Stimulated activated CD4-positive, alpha-beta T cell treated with anti-CD3 and anti-CD28 coated beads, Interleukin-4, amount 100 ng/mL, for 48 hours (primary cell): Measurements from ENCODE around the gene RBM19.

Source experiments
- DNase-seq, 2 donors: peaks; one replicate each; pipeline ENCODE4 v3.0.0-alpha.2; 2020; ENCODE audit warnings: low read depth in 2 of 2

The RBM19 gene

DNA sequence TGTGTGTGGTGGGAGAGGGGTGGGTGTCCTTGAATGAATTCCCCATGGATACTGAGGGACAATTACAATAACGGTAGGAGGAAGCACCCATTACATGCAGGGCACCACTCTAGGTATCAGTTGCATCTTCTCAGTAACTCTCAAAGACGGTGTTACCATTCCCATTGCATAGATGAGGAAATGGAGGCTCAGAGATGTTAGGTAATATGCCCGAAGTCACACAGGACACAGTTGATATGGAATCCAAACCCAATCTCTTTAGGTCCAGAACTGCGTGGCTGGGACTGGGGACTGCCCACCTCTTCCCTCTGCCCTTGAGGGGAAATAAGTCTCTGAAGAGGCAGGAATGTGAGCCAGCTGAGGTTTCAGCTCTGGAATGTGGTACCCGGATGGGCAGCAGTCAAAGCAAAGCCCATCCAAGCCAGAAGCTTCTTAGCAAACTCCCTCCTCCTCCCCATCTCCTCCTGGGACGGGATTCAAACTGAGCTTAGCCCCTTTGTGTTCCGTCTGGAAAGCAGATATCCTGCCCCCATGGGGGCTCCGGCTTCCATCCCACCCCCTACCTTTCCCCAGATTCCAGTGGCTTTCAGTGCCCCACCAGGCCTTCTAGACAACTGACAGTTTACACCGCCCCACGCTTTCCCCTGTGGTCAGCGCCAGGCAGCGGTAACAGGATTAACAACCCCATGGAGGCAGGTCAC is 187.5 kb downstream of the RBM19 start:
- DNase-seq, result no peak

DNA sequence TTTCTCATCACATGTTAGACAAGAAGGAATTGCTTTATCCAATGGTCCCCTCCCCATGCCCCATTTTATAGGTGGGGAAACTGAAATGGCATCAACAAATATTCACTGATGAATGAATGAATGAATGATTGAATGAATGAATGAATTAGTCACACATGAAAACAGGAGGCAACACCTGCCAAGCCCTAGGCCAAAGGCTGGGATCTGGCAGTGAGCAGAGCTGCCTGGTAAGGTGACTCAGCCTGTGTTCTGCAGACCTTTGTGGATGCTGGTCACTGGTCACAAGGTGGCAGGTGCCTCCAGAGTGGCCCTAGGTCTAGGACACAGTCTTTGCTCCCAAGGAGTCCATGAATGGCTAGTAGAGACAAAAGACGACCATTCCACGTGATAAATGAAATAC is 188.4 kb downstream of the RBM19 start:
- DNase-seq, result no peak

DNA sequence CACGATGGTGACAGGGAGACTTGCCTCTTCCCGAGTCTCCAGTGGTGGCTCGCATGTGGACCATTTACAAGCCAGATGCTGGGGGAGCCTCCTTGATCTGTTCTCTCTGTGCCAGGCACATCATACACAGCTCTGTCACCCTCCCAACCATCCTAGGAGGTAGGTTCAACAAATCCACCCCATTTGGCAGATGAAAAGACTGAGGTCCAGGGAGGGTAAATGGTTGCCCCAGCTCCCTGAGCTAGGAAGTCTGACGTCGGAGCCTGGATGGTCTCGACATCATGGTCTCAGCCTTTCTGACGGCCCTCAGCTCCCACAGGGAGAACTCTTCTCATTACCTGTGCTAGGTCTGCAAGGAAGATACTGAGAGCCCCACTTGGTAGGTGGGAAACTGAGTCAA is 189.6 kb downstream of the RBM19 start:
- DNase-seq, result no peak

DNA sequence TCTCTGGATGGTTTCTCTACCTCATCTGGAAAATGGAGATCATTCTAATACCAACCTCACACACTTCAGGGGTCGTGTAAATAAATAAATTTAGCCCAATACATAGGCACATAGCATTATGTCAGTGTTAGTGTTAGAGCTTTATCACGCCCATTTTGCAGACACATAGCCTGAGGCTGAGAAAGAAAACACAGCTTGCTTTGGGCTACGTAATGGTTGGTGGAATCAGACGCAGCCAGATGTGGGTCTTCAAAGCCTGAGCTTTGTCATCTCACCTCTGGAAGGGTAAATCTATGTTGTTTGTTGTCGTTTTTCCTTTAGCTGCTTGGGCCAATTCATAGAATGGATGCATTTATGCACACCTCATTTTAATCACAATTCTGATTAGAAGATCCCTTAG is 191.6 kb downstream of the RBM19 start:
- DNase-seq, result no peak

DNA sequence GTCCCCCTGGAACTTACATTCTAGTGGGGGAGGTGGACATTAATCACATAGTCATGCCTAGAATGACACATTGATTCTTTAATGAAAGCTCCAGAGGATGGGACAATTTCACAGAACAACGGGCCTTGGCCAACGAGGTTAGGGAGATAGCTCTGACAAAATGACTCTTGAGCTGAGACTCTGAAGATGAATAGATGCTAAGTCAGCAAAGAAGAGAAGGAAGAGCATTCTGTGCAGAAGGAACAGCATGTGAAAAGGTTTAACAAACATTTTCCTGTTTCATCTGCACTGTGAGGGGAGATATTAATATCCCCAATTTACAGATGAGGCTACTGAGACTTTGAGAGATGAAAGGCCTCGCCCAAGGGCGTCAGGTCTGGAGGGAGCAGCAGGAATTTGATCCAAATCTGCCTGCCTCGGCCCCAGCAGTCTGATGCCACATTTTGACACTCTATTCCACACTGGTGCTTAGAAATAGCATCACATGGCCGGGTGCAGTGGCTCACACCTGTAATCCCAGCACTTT is 193.6 kb downstream of the RBM19 start:
- no peak for DNase-seq

DNA sequence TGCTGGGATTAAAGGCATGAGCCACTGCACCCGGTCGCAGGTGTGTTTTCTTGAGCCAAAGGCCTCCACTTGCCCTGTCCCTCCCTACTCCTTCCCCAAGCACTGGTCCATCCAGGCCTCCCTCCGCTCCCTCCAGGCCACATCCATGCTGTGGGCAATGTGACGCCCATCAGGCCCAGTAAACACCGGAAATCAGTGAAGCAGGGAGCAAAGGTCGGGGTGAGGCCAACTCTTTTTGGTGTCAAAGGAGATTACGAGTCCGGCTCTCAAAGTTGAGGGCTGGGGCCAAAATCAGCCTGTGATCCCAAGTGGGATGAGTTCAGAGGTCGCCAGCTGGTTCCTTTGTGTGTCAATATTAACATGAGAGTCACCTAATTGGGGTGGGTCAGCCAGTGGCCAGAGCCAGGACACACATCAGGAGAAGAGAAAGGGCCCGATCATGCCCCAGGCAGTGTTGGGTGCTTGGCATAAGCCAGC is 195.7 kb downstream of the RBM19 start:
- DNase-seq, result no peak

DNA sequence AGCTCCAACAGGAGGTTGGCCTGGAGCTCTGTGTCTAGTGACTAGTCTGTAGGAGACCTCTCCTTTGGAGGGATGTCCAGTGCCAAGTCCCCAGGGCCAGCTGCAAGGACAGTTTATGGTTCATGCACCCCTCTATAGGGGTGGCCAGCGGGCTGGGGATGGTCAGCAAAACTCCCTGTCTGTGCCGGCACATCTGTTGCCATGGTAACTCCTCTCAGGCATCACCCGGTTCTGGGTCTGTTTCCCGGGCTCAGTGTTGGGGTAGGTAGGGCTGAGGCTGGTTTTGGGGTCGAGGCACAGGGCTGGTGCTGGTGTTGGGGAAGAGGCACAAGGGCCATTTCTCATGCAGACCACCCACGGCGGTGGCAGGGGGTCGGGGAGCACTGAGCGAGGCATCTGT is 196.8 kb downstream of the RBM19 start:
- no peak for DNase-seq

DNA sequence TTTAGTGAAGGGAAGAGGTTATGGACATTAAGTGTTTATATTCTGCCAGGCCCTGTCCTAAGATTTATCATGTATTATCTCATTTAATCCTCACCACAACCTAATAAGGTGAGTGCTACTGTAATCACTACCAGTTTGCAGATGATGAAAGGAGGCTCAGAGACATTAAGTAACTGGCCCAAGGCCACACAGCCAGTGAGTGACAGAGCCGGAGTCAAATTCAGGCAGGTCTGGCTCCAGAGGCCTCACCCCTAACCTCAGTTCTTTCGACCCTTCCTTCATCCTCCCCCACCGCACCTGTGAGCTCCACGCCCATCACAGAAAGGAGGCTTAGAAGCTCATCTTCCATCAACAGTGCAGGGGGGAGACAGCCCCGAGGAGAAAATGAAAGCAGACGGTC is 197.3 kb downstream of the RBM19 start:
- no peak for DNase-seq

DNA sequence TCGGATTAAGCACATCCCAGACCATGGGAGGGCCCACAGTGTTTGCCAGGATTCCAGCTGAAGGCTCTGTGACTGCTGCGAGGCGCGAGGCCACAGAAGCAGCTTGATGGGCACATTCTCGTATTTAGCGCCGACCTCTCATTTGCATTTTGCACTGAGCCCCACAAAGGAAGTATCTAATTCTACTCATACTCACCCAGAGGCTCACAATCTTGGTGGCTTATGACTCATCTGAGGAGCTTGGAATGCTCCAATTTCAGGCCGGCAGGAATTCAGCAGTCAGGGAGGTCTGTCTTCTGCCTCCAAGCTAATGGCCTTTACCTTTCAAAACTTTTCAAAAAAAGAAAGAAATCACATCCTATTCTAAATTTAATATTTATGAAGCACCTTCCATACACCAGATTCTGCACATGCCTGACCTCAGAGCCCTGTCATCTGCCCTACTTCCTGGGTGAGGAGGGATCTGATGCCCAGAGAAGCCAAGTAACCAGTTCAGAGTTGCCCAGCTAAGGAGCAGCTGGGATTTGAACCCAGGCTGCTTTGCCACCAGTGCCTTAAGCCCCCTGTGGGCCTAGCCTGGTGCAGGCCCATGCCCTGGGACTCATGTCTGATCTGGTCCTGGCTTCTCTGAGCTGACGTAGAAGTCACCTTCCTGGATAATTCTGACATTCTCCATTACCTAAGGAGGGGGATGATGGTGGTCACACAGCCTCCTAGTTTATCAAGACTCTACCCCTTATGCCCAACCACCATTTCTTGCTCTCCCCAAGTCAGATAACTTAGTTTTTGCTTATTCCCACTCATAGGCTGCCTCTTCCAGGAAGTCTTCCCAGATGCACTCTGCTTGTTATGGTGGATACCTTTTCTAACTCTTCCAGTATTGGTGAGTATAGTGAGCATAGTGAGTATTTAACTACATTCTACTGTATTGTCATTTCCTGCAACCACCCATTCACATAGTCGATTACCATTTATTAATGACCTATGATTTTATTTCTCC is 198.9 kb downstream of the RBM19 start:
- no peak for DNase-seq
